ENCODE data around the gene PARD3.

- no peak for TF ChIP-seq CTCF (IDR thresholded peaks at IDR 0.05; ENCODE audit: borderline replicate concordance, extremely low read depth, low read length, poor library complexity, severe bottlenecking)
- no peak for TF ChIP-seq EZH2 (IDR thresholded peaks at IDR 0.05; ENCODE audit: borderline replicate concordance, low read depth, low read length, severe bottlenecking)
These were observed 95.8 kb downstream of the PARD3 start for GRCh38 chr10:34719328-34719727.
